GM23248 (cell line): Measurements from ENCODE around the gene DRD2. TPM values are rescaled to one million over a fixed set of nuclear protein-coding genes. Genes with fewer than 3 reads are reported as not detected.

ENCODE experiments used
- DNase-seq: peaks from one replicate; pipeline ENCODE4 v3.0.0-alpha.2; 2015
- H2AFZ ChIP-seq: fragments of 200-600 bp; sonication (generic); 2 replicates; pipeline ENCODE4 v1.6.1; 2016; ENCODE audit warnings: antibody characterized with exemption
- H3F3A ChIP-seq: fragments of 200-600 bp; sonication (generic); 2 replicates; pipeline ENCODE4 v1.6.1; 2016; ENCODE audit warnings: mild to moderate bottlenecking, antibody characterized with exemption, mixed run types; ENCODE audit not compliant: insufficient read depth
- H3K27ac ChIP-seq: fragments of 200-600 bp; sonication (generic); 2 replicates; pipeline ENCODE4 v1.5.1; 2016; ENCODE audit warnings: mild to moderate bottlenecking
- H3K27me3 ChIP-seq: fragments of 200-600 bp; sonication (generic); replicated peaks from 2 replicates; pipeline ENCODE4 v1.6.1; 2016; ENCODE audit warnings: mild to moderate bottlenecking; ENCODE audit not compliant: insufficient read depth
- H3K36me3 ChIP-seq: fragments of 200-600 bp; sonication (generic); 2 replicates; pipeline ENCODE4 v1.6.1; 2016; ENCODE audit warnings: low read depth, mild to moderate bottlenecking
- H3K4me1 ChIP-seq: fragments of 200-600 bp; sonication (generic); 2 replicates; pipeline ENCODE4 v1.6.1; 2016; ENCODE audit warnings: mild to moderate bottlenecking; ENCODE audit not compliant: insufficient read depth
- H3K4me2 ChIP-seq: fragments of 200-600 bp; sonication (generic); one replicate; pipeline ENCODE4 v1.6.1; 2016; ENCODE audit warnings: mild to moderate bottlenecking; ENCODE audit not compliant: unreplicated experiment
- H3K4me3 ChIP-seq: fragments of 200-600 bp; sonication (generic); 2 replicates; pipeline ENCODE4 v1.5.1; 2016; ENCODE audit warnings: mild to moderate bottlenecking
- H3K79me2 ChIP-seq: fragments of 200-600 bp; sonication (generic); 2 replicates; pipeline ENCODE4 v1.6.1; 2016; ENCODE audit warnings: mild to moderate bottlenecking; ENCODE audit not compliant: insufficient read depth
- H3K9ac ChIP-seq: fragments of 200-600 bp; sonication (generic); 2 replicates; pipeline ENCODE4 v1.6.1; 2016; ENCODE audit warnings: mild to moderate bottlenecking
- H3K9me2 ChIP-seq: fragments of 200-600 bp; sonication (generic); 2 replicates; pipeline ENCODE4 v1.6.1; 2016; ENCODE audit warnings: mixed run types, mild to moderate bottlenecking, moderate library complexity; ENCODE audit not compliant: insufficient read depth
- H3K9me3 ChIP-seq: fragments of 200-600 bp; sonication (generic); one replicate; pipeline ENCODE4 v1.6.1; 2017; ENCODE audit warnings: low read depth
- H4K20me1 ChIP-seq: fragments of 200-600 bp; sonication (generic); 2 replicates; pipeline ENCODE4 v1.6.0; 2016; ENCODE audit not compliant: insufficient read depth
- EZH2 ChIP-seq: fragments of 200-600 bp; sonication (generic); IDR thresholded peaks from 2 replicates; pipeline ENCODE4 v1.6.1; 2018; ENCODE audit warnings: antibody characterized with exemption, mild to moderate bottlenecking; ENCODE audit not compliant: insufficient read depth, poor library complexity, severe bottlenecking
- EZH2phosphoT487 ChIP-seq: fragments of 200-600 bp; sonication (generic); IDR thresholded peaks from 2 replicates; pipeline ENCODE4 v1.6.1; 2018; ENCODE audit warnings: antibody characterized with exemption, moderate library complexity, mild to moderate bottlenecking, low read depth; ENCODE audit not compliant: insufficient read depth
- WGBS, 2 experiments: methylation state at CpG; one replicate each; pipeline ENCODE4 v1.1.6; 2015 to 2017; ENCODE audit warnings: low lambda C conversion rate in 2 of 2, low coverage in 1 of 2; ENCODE audit errors: missing lambda C conversion rate in 2 of 2; 5-methylcytosine and 5-hydroxymethylcytosine counted together
- in situ Hi-C: fragments of 300-500 bp; cut with MboI; formaldehyde crosslinking; loops from 2 replicates; pipeline ENCODE4 v1.15.0; 2020
- polyA plus RNA-seq: library from polyadenylated mRNA; unstranded; fragments of >200 nt; fragmentation: Nextera tagmentation; extraction: Ambion mirVana; gene quantifications from 2 replicates; pipeline ENCODE4 v1.2.1, GENCODE V29; 2016
- total RNA-seq: library from RNA; depleted of rRNA; stranded (reverse); fragments of >200 nt; shearing (Covaris generic); gene quantifications from 2 replicates; pipeline ENCODE4 v1.2.3, GENCODE V29; 2014

DRD2 gene
- total and polyA plus RNA-seq, 2 experiments from 2014 or later: not detected

DNA sequence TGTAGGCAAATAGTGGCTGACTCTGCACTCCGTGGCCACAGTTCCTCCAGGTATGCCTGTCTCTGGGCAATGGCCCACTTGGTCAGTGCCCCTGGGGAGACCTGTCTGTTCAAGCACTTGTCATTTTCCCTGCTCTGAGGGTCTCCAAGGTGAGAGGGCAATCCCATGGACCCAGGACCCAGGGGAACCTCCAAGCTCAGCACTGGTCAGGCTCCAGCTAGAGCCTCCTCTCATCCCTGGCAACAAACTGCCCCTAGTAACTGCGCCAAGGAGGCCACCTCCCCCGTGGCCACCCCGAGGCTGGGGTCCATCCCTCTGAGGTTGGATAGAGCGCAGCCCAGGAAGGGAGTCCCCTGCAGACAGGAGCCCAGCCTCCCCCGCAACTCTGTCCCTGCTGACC, 88.3 kb downstream of the DRD2 start:
- peaks cover 5% of the 10 kb centered on the region; the same call in 1 of the 2 replicates for H3F3A ChIP-seq
- no peak overlapping the region for H3K4me2 ChIP-seq
- no peaks in the 10 kb centered on the region; the same call in 1 of the 2 replicates for H4K20me1 ChIP-seq
- peaks cover 50% of the 10 kb centered on the region for H3K27me3 ChIP-seq
- H3K79me2 ChIP-seq: no peaks in the 10 kb centered on the region
- no peak overlapping the region for H3K4me3 ChIP-seq
- H3K4me1 ChIP-seq: peaks cover 10% of the 10 kb centered on the region
- H3K9me3 ChIP-seq: no peaks in the 10 kb centered on the region
- DNase-seq: no peak
- WGBS, 2 experiments: 70 to 85% methylated on average over 6 of the region's 6 CpGs
- TF ChIP-seq EZH2phosphoT487 (no peak), EZH2 (no peak)
- H3K27ac ChIP-seq: no peak overlapping the region
- in situ Hi-C loops: no loop called here
- no peak overlapping the region for H2AFZ ChIP-seq
- no peaks in the 10 kb centered on the region for H3K36me3 ChIP-seq
- no peak overlapping the region for H3K9ac ChIP-seq
- no peaks in the 10 kb centered on the region for H3K9me2 ChIP-seq

DNA sequence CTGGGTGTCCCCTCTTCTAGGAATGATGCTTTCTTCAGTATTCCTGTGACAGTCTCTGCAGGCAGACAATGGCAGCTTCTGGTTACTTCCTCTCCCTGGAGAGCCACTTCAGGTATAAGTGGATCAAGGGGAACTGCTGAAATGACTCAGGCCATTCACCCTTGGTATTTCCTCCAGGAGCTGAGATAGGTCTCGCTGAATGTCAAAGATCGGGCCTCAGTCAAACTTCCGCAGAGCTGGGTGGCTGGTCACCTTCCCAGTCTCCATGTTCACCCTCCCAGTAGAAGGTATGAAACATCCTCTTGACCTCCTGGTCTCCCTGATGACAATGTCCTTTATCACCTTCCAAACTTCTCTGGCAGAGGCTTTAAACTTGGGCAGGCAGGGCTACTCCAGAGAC, 89.4 kb downstream of the DRD2 start:
- Histone ChIP-seq H4K20me1 (no peaks in the 10 kb centered on the region; the same call in 1 of the 2 replicates), H3K79me2 (no peaks in the 10 kb centered on the region), H3K9ac (no peak overlapping the region), H3K9me2 (no peaks in the 10 kb centered on the region), H3K4me3 (no peak overlapping the region), H3K27me3 (peaks cover 38% of the 10 kb centered on the region), H3K9me3 (no peaks in the 10 kb centered on the region), H3K4me1 (peaks cover 10% of the 10 kb centered on the region), H2AFZ (no peak overlapping the region), H3K27ac (no peak overlapping the region), H3F3A (peaks cover 5% of the 10 kb centered on the region; the same call in 1 of the 2 replicates), H3K36me3 (no peaks in the 10 kb centered on the region), H3K4me2 (no peak overlapping the region)
- no peak for DNase-seq
- 96 to 98% methylated on average over 3 of the region's 3 CpGs for WGBS, 2 experiments
- in situ Hi-C loops: no loop called here
- TF ChIP-seq EZH2 (no peak), EZH2phosphoT487 (no peak)

DNA sequence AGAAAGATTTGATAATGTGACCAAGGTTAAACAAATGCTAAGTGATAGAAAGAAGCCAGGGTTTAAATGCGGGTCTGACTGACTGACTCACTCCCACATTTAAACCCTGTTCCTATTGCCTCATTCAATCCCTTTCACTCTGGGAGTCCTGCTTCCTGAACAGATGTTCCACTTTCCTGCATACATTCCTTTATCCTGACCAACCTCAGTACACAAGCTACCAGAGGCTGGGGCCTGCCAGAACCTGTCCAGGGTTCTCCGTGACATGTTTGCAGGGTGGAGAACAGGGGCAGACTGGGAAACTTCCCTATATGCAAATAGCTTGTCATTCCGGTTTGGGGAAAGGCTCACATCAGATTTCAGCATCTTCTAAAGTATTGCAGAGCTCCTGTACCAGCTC, 90.6 kb downstream of the DRD2 start:
- no peaks in the 10 kb centered on the region for H3K79me2 ChIP-seq
- in situ Hi-C loops: no loop called here
- no peak overlapping the region for H3K4me3 ChIP-seq
- peaks cover 10% of the 10 kb centered on the region for H3K4me1 ChIP-seq
- H3K9ac ChIP-seq: no peak overlapping the region
- no peak overlapping the region for H2AFZ ChIP-seq
- no peaks in the 10 kb centered on the region; the same call in 1 of the 2 replicates for H4K20me1 ChIP-seq
- H3K27ac ChIP-seq: 0 out of 2 replicates have a peak overlapping the region, but pooled peaks have one; percentile 2
- H3K9me2 ChIP-seq: no peaks in the 10 kb centered on the region
- 10% methylated on average over 3 of the region's 3 CpGs for WGBS, 2 experiments
- no peaks in the 10 kb centered on the region for H3K36me3 ChIP-seq
- H3K9me3 ChIP-seq: no peaks in the 10 kb centered on the region
- H3F3A ChIP-seq: peaks cover 5% of the 10 kb centered on the region; the same call in 1 of the 2 replicates
- no peak overlapping the region for H3K4me2 ChIP-seq
- TF ChIP-seq EZH2: no peak
- TF ChIP-seq EZH2phosphoT487: no peak
- peak; percentile 91 for DNase-seq
- H3K27me3 ChIP-seq: peaks cover 28% of the 10 kb centered on the region

- Histone ChIP-seq H3K4me2 (no peak overlapping the region), H4K20me1 (no peaks in the 10 kb centered on the region; the same call in 1 of the 2 replicates), H2AFZ (no peak overlapping the region), H3F3A (peaks cover 23% of the 10 kb centered on the region; the same call in 1 of the 2 replicates), H3K27ac (no peak overlapping the region), H3K4me3 (no peak overlapping the region), H3K9ac (no peak overlapping the region), H3K79me2 (no peaks in the 10 kb centered on the region), H3K9me3 (no peaks in the 10 kb centered on the region), H3K9me2 (no peaks in the 10 kb centered on the region), H3K36me3 (no peaks in the 10 kb centered on the region), H3K27me3 (peaks cover 5% of the 10 kb centered on the region; the same call in 1 of the 2 replicates), H3K4me1 (peaks cover 27% of the 10 kb centered on the region)
- TF ChIP-seq EZH2 (no peak), EZH2phosphoT487 (no peak)
- no peak for DNase-seq
- in situ Hi-C loops: no loop called here
These were observed 93.1 kb downstream of the DRD2 start for GRCh38 chr11:113382121-113382520.

GRCh38 chr11:113378692-113379091, 96.5 kb downstream of the DRD2 start:
- peak; percentile 26 for DNase-seq
- H3K79me2 ChIP-seq: no peaks in the 10 kb centered on the region
- no peaks in the 10 kb centered on the region for H4K20me1 ChIP-seq
- H2AFZ ChIP-seq: no peak overlapping the region
- H3K36me3 ChIP-seq: no peaks in the 10 kb centered on the region
- in situ Hi-C loops: no loop called here
- no peaks in the 10 kb centered on the region for H3K9me3 ChIP-seq
- no peak for TF ChIP-seq EZH2phosphoT487
- TF ChIP-seq EZH2: no peak
- no peaks in the 10 kb centered on the region for H3K9me2 ChIP-seq
- H3K4me1 ChIP-seq: peaks cover 19% of the 10 kb centered on the region
- H3K27me3 ChIP-seq: no peaks in the 10 kb centered on the region; the same call in 1 of the 2 replicates
- no peak overlapping the region for H3K9ac ChIP-seq
- H3K27ac ChIP-seq: no peak overlapping the region
- H3F3A ChIP-seq: peaks cover 23% of the 10 kb centered on the region; the same call in 1 of the 2 replicates
- 46 to 54% methylated on average over 1 of the region's 1 CpG for WGBS, 2 experiments
- H3K4me3 ChIP-seq: no peak overlapping the region
- no peak overlapping the region for H3K4me2 ChIP-seq
